Measurements from ENCODE around the gene HOXD12.

HOXD12 gene

DNA sequence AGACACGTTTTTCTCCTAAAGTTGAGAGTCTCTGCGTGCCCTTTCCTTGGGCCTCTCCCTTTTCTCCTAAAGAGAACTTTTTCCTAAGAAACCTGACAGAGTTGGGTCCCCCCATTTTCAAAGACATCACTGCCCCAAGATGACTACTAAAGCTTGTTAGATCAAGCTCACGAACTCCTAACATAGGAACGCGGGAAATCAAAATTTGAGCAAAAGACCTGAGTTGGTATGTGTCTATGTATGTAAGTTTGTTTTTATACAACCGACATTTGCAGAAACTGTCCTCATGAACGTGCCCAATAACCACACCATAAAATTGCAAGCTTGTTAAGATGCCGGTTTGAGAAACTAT lies 5.7 kb upstream of the HOXD12 start:
- Histone ChIP-seq H3K4me2 (ENCODE audit: low read length) (no peak overlapping the region), H3K27me3 (ENCODE audit: control insufficient read depth, low read length) (peaks cover 50% of the 10 kb centered on the region), H4K20me1 (ENCODE audit: control insufficient read depth, insufficient read depth, low read depth, low read length) (no peaks in the 10 kb centered on the region), H3K9me2 (replicated peaks; ENCODE audit: control insufficient read depth, low read length) (no peaks in the 10 kb centered on the region), H3K4me1 (ENCODE audit: control insufficient read depth, low read length) (peaks cover 11% of the 10 kb centered on the region), H3K4me3 (ENCODE audit: low read length) (no peak overlapping the region), H3K9me3 (ENCODE audit: control insufficient read depth, insufficient read depth, low read length) (no peaks in the 10 kb centered on the region), H3F3A (ENCODE audit: control insufficient read depth, insufficient read depth) (no peaks in the 10 kb centered on the region), H3K79me2 (ENCODE audit: control insufficient read depth, low read length) (no peaks in the 10 kb centered on the region), H3K27ac (ENCODE audit: low read depth, low read length) (no peak overlapping the region), H3K36me3 (ENCODE audit: control insufficient read depth, low read length) (no peaks in the 10 kb centered on the region)
- TF ChIP-seq EZH2phosphoT487 (IDR thresholded peaks at IDR 0.05; ENCODE audit: borderline replicate concordance, low read length): 0 out of 2 replicates have a peak, but pooled peaks have one; percentile 13
- TF ChIP-seq, protein P1, sequence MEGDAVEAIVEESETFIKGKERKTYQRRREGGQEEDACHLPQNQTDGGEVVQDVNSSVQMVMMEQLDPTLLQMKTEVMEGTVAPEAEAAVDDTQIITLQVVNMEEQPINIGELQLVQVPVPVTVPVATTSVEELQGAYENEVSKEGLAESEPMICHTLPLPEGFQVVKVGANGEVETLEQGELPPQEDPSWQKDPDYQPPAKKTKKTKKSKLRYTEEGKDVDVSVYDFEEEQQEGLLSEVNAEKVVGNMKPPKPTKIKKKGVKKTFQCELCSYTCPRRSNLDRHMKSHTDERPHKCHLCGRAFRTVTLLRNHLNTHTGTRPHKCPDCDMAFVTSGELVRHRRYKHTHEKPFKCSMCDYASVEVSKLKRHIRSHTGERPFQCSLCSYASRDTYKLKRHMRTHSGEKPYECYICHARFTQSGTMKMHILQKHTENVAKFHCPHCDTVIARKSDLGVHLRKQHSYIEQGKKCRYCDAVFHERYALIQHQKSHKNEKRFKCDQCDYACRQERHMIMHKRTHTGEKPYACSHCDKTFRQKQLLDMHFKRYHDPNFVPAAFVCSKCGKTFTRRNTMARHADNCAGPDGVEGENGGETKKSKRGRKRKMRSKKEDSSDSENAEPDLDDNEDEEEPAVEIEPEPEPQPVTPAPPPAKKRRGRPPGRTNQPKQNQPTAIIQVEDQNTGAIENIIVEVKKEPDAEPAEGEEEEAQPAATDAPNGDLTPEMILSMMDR (IDR thresholded peaks at IDR 0.05; ENCODE audit: low read depth, low read length, poor library complexity, severe bottlenecking): no peak

GRCh38 chr2:176094349-176094748 lies 5.2 kb upstream of the HOXD12 start:
- H3K27me3 ChIP-seq (ENCODE audit: control insufficient read depth, low read length): peaks cover 45% of the 10 kb centered on the region
- no peaks in the 10 kb centered on the region for H3K79me2 ChIP-seq (ENCODE audit: control insufficient read depth, low read length)
- H3K4me1 ChIP-seq (ENCODE audit: control insufficient read depth, low read length): peaks cover 11% of the 10 kb centered on the region
- no peak overlapping the region for H3K4me3 ChIP-seq (ENCODE audit: low read length)
- no peaks in the 10 kb centered on the region for H3K9me3 ChIP-seq (ENCODE audit: control insufficient read depth, insufficient read depth, low read length)
- no peaks in the 10 kb centered on the region for H3K36me3 ChIP-seq (ENCODE audit: control insufficient read depth, low read length)
- no peaks in the 10 kb centered on the region for H3F3A ChIP-seq (ENCODE audit: control insufficient read depth, insufficient read depth)
- H3K4me2 ChIP-seq (ENCODE audit: low read length): no peak overlapping the region
- no peak overlapping the region for H3K27ac ChIP-seq (ENCODE audit: low read depth, low read length)
- H3K9me2 ChIP-seq (replicated peaks; ENCODE audit: control insufficient read depth, low read length): no peaks in the 10 kb centered on the region
- TF ChIP-seq, protein P1 (IDR thresholded peaks at IDR 0.05; ENCODE audit: low read depth, low read length, poor library complexity, severe bottlenecking): no peak
- no peak for TF ChIP-seq EZH2phosphoT487 (IDR thresholded peaks at IDR 0.05; ENCODE audit: borderline replicate concordance, low read length)
- H4K20me1 ChIP-seq (ENCODE audit: control insufficient read depth, insufficient read depth, low read depth, low read length): no peaks in the 10 kb centered on the region

GRCh38 chr2:176095421-176095820 lies 4.2 kb upstream of the HOXD12 start:
- no peaks in the 10 kb centered on the region for H3K9me3 ChIP-seq (ENCODE audit: control insufficient read depth, insufficient read depth, low read length)
- H3K79me2 ChIP-seq (ENCODE audit: control insufficient read depth, low read length): no peaks in the 10 kb centered on the region
- H3K4me1 ChIP-seq (ENCODE audit: control insufficient read depth, low read length): peaks cover 11% of the 10 kb centered on the region
- H3K4me2 ChIP-seq (ENCODE audit: low read length): no peak overlapping the region
- no peaks in the 10 kb centered on the region for H3K9me2 ChIP-seq (replicated peaks; ENCODE audit: control insufficient read depth, low read length)
- TF ChIP-seq EZH2phosphoT487 (IDR thresholded peaks at IDR 0.05; ENCODE audit: borderline replicate concordance, low read length): no peak
- TF ChIP-seq, protein P1 (IDR thresholded peaks at IDR 0.05; ENCODE audit: low read depth, low read length, poor library complexity, severe bottlenecking): no peak
- no peaks in the 10 kb centered on the region for H4K20me1 ChIP-seq (ENCODE audit: control insufficient read depth, insufficient read depth, low read depth, low read length)
- no peak overlapping the region for H3K27ac ChIP-seq (ENCODE audit: low read depth, low read length)
- peaks cover 36% of the 10 kb centered on the region for H3K27me3 ChIP-seq (ENCODE audit: control insufficient read depth, low read length)
- no peak overlapping the region for H3K4me3 ChIP-seq (ENCODE audit: low read length)
- no peaks in the 10 kb centered on the region for H3F3A ChIP-seq (ENCODE audit: control insufficient read depth, insufficient read depth)
- H3K36me3 ChIP-seq (ENCODE audit: control insufficient read depth, low read length): no peaks in the 10 kb centered on the region

Data from DOHH2 (cell line).